ENCODE results near the gene DST. TPM values are rescaled to one million over a fixed set of nuclear protein-coding genes. Genes with fewer than 3 reads are reported as not detected.

DST gene
- total RNA-seq, 1 experiment from 2014 or later: 144 TPM

DNA sequence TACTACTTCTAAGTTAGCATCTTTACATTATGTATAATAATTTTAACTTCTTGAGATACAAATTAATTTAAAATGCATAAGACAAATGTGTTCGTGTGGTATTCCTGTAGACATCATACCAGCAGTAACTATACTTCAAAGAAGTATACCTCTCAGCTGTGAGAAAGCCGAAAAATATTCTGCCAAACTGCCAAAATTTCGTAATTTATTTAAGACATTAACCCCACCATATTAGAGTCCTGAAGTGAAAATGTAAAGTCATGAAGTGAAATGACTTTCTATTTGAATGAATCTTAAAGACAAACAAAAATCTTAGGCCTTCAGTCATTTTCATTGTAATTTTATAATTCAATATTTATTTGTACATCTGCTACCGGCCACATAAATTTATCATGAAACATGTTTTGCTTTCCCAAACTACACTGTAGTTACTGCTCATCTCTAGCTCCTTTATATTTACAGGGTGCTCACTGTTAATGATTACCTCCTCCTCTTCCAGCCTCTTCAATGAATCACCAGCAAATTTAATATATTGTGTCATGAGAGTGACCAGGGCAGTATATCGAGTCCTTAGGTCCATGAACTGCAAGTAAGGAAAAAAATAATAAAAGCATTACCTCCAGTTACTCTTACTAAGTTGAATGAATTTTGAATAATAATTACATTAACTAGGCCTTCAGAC, 18.5 kb downstream of the DST start:
- Histone ChIP-seq H3K36me3 (ENCODE audit: control insufficient read depth in 1 of 2, insufficient read depth in 2 of 2, low read length in 2 of 2) (peaks cover 21 to 55% of the 10 kb centered on the region in 2 experiments), H3K4me1 (ENCODE audit: control insufficient read depth in 1 of 2, insufficient read depth in 2 of 2, low read length in 2 of 2) (no peaks in the 10 kb centered on the region), H3K9ac (ENCODE audit: low read length) (no peak overlapping the region), H3K4me2 (ENCODE audit: low read length) (no peak overlapping the region), H3K27ac (ENCODE audit: low read depth, low read length) (no peak overlapping the region), H3K27me3 (ENCODE audit: insufficient read depth, low read length) (no peaks in the 10 kb centered on the region), H4K20me1 (ENCODE audit: insufficient read depth) (0 out of 2 replicates have a peak, but pooled peaks cover 3% of the 10 kb centered on the region), H3K4me3 (replicated peaks in 1 of 2; ENCODE audit: low read depth in 1 of 2, low read length in 2 of 2) (no peak overlapping the region), H2AFZ (ENCODE audit: low read depth, low read length, poor library complexity, severe bottlenecking) (no peak overlapping the region), H3K79me2 (ENCODE audit: insufficient read depth, low read length) (no peaks in the 10 kb centered on the region), H3K9me2 (ENCODE audit: insufficient read depth) (no peaks in the 10 kb centered on the region), H3K9me3 (ENCODE audit: control insufficient read depth in 1 of 2, insufficient read depth in 1 of 2, low read depth in 1 of 2, low read length in 2 of 2) (no peaks in the 10 kb centered on the region)
- no peak for ATAC-seq
- BruUV-seq (replicated peaks): no TSS peak
- ChIA-PET POLR2A (interaction anchor here (0.6 kb wide), 1 partner anchor 164 kb away, joined by 3 read pairs; no protein-coding TSS in a partner anchor), RAD21 (ENCODE audit: low non-redundant PET in 1 of 2, low total read pairs in 2 of 2, uncharacterized antibody in 2 of 2, unreplicated experiment in 2 of 2) (no interaction called here), CTCF (no interaction called here)
- intact Hi-C loops (cut with micrococcal nuclease): no loop called here
- no peak for DNase-seq (ENCODE audit: low read depth, low spot score)
- no peak for TF ChIP-seq EGR1 (IDR thresholded peaks at IDR 0.05; ENCODE audit: low read depth)
- TF ChIP-seq SP1 (IDR thresholded peaks at IDR 0.05; ENCODE audit: low read depth): no peak
- TF ChIP-seq, protein P1, sequence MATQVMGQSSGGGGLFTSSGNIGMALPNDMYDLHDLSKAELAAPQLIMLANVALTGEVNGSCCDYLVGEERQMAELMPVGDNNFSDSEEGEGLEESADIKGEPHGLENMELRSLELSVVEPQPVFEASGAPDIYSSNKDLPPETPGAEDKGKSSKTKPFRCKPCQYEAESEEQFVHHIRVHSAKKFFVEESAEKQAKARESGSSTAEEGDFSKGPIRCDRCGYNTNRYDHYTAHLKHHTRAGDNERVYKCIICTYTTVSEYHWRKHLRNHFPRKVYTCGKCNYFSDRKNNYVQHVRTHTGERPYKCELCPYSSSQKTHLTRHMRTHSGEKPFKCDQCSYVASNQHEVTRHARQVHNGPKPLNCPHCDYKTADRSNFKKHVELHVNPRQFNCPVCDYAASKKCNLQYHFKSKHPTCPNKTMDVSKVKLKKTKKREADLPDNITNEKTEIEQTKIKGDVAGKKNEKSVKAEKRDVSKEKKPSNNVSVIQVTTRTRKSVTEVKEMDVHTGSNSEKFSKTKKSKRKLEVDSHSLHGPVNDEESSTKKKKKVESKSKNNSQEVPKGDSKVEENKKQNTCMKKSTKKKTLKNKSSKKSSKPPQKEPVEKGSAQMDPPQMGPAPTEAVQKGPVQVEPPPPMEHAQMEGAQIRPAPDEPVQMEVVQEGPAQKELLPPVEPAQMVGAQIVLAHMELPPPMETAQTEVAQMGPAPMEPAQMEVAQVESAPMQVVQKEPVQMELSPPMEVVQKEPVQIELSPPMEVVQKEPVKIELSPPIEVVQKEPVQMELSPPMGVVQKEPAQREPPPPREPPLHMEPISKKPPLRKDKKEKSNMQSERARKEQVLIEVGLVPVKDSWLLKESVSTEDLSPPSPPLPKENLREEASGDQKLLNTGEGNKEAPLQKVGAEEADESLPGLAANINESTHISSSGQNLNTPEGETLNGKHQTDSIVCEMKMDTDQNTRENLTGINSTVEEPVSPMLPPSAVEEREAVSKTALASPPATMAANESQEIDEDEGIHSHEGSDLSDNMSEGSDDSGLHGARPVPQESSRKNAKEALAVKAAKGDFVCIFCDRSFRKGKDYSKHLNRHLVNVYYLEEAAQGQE (IDR thresholded peaks at IDR 0.05; ENCODE audit: low read depth): no peak
- TF ChIP-seq TCF7L2 (IDR thresholded peaks at IDR 0.05; ENCODE audit: borderline replicate concordance, extremely low read depth, insufficient read depth, insufficient read length): no peak
- TF ChIP-seq, protein P2, sequence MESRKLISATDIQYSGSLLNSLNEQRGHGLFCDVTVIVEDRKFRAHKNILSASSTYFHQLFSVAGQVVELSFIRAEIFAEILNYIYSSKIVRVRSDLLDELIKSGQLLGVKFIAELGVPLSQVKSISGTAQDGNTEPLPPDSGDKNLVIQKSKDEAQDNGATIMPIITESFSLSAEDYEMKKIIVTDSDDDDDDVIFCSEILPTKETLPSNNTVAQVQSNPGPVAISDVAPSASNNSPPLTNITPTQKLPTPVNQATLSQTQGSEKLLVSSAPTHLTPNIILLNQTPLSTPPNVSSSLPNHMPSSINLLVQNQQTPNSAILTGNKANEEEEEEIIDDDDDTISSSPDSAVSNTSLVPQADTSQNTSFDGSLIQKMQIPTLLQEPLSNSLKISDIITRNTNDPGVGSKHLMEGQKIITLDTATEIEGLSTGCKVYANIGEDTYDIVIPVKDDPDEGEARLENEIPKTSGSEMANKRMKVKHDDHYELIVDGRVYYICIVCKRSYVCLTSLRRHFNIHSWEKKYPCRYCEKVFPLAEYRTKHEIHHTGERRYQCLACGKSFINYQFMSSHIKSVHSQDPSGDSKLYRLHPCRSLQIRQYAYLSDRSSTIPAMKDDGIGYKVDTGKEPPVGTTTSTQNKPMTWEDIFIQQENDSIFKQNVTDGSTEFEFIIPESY (IDR thresholded peaks at IDR 0.05; ENCODE audit: extremely low read depth, insufficient replicate concordance, low read length): no peak
- no peak for TF ChIP-seq POLR2A (IDR thresholded peaks at IDR 0.05; ENCODE audit: borderline replicate concordance, extremely low read depth, insufficient read depth, insufficient read length)
- TF ChIP-seq ZNF274 (IDR thresholded peaks at IDR 0.05; ENCODE audit: low read depth, low read length): no peak
- no peak for TF ChIP-seq FOSL1 (IDR thresholded peaks at IDR 0.05; ENCODE audit: low read depth)
- no peak for TF ChIP-seq MAX (IDR thresholded peaks at IDR 0.05)
- TF ChIP-seq RAD21 (IDR thresholded peaks at IDR 0.05; ENCODE audit: low read depth): no peak
- TF ChIP-seq YY1 (IDR thresholded peaks at IDR 0.05; ENCODE audit: extremely low read depth, insufficient replicate concordance, low read depth, low read length): no peak
- no peak for TF ChIP-seq JUND (IDR thresholded peaks at IDR 0.05)
